ENCODE results near the gene CNDP2.
"Not testable (repeated sequence)": the region's sequence is repeated elsewhere in the genome, so short reads cannot be mapped to it uniquely, and the experiment has no call there.

The CNDP2 gene

GRCh38 chr18:74539289-74539688 lies 43.1 kb downstream of the CNDP2 start:
- DNase-seq (ENCODE audit: low read depth) = no peak

GRCh38 chr18:74540652-74541421 lies 44.7 kb downstream of the CNDP2 start:
- DNase-seq (ENCODE audit: low read depth) = no peak

- DNase-seq (ENCODE audit: low read depth) = no peak
Observed at GRCh38 chr18:74541703-74542555, 45.8 kb downstream of the CNDP2 start.

- no peak for DNase-seq (ENCODE audit: low read depth)
Observed at GRCh38 chr18:74544898-74545297, 48.7 kb downstream of the CNDP2 start.

GRCh38 chr18:74546007-74546406 lies 49.8 kb downstream of the CNDP2 start:
- DNase-seq (ENCODE audit: low read depth) = no peak

- DNase-seq (ENCODE audit: low read depth) = no peak
Observed at GRCh38 chr18:74546751-74547530, 50.8 kb downstream of the CNDP2 start.

GRCh38 chr18:74547860-74548259 lies 51.7 kb downstream of the CNDP2 start:
- DNase-seq (ENCODE audit: low read depth) = no peak

GRCh38 chr18:74549591-74550104 lies 53.5 kb downstream of the CNDP2 start:
- DNase-seq (ENCODE audit: low read depth) = no peak

GRCh38 chr18:74550886-74551285 lies 54.7 kb downstream of the CNDP2 start:
- DNase-seq (ENCODE audit: low read depth) = no peak

- DNase-seq (ENCODE audit: low read depth) = no peak
Observed at GRCh38 chr18:74551452-74551851, 55.3 kb downstream of the CNDP2 start.

- peak; percentile 67 for DNase-seq (ENCODE audit: low read depth)
Observed at GRCh38 chr18:74551936-74552555, 55.9 kb downstream of the CNDP2 start.

- no peak for DNase-seq (ENCODE audit: low read depth)
Observed at GRCh38 chr18:74556126-74556525, 60.0 kb downstream of the CNDP2 start.

- DNase-seq (ENCODE audit: low read depth) = no peak
Observed at GRCh38 chr18:74558096-74558495, 61.9 kb downstream of the CNDP2 start.

- no peak for DNase-seq (ENCODE audit: low read depth)
Observed at GRCh38 chr18:74562131-74562730, 66.1 kb downstream of the CNDP2 start.

- no peak for DNase-seq (ENCODE audit: low read depth)
Observed at GRCh38 chr18:74562775-74563174, 66.6 kb downstream of the CNDP2 start.

GRCh38 chr18:74563999-74564398 lies 67.8 kb downstream of the CNDP2 start:
- no peak for DNase-seq (ENCODE audit: low read depth)

GRCh38 chr18:74565164-74565563 lies 69.0 kb downstream of the CNDP2 start:
- DNase-seq (ENCODE audit: low read depth) = not testable (repeated sequence)

GRCh38 chr18:74565993-74566392 lies 69.8 kb downstream of the CNDP2 start:
- not testable (repeated sequence) for DNase-seq (ENCODE audit: low read depth)

- no peak for DNase-seq (ENCODE audit: low read depth)
Observed at GRCh38 chr18:74567822-74568221, 71.7 kb downstream of the CNDP2 start.

- no peak for DNase-seq (ENCODE audit: low read depth)
Observed at GRCh38 chr18:74569401-74569800, 73.2 kb downstream of the CNDP2 start.

- no peak for DNase-seq (ENCODE audit: low read depth)
Observed at GRCh38 chr18:74570266-74570665, 74.1 kb downstream of the CNDP2 start.
